HG03097 (cell line): ENCODE data around the gene PROB1.
"Not testable (repeated sequence)": the region's sequence is repeated elsewhere in the genome, so short reads cannot be mapped to it uniquely, and the experiment has no call there.

ENCODE experiments used
- ATAC-seq: cut with Tn5 transposase; IDR thresholded peaks from one replicate; pipeline ENCODE4 v1.9.1; 2021; ENCODE audit not compliant: unreplicated experiment, low FRiP score

The PROB1 gene, protein sequence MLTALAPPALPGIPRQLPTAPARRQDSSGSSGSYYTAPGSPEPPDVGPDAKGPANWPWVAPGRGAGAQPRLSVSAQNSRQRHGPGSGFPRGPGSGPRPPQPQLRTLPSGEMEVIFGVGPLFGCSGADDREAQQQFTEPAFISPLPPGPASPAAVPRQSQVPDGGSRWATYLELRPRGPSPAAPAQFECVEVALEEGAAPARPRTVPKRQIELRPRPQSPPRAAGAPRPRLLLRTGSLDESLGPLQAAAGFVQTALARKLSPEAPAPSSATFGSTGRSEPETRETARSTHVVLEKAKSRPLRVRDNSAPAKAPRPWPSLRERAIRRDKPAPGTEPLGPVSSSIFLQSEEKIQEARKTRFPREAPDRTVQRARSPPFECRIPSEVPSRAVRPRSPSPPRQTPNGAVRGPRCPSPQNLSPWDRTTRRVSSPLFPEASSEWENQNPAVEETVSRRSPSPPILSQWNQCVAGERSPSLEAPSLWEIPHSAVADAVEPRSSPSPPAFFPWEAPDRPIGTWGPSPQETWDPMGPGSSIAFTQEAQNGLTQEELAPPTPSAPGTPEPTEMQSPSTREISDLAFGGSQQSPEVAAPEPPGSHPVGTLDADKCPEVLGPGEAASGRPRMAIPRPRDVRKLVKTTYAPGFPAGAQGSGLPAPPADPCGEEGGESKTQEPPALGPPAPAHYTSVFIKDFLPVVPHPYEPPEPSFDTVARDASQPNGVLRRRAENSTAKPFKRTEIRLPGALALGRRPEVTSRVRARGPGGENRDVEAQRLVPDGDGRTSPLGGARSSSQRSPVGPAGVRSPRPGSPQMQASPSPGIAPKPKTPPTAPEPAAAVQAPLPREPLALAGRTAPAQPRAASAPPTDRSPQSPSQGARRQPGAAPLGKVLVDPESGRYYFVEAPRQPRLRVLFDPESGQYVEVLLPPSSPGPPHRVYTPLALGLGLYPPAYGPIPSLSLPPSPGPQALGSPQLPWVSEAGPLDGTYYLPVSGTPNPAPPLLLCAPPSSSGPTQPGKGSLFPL

DNA sequence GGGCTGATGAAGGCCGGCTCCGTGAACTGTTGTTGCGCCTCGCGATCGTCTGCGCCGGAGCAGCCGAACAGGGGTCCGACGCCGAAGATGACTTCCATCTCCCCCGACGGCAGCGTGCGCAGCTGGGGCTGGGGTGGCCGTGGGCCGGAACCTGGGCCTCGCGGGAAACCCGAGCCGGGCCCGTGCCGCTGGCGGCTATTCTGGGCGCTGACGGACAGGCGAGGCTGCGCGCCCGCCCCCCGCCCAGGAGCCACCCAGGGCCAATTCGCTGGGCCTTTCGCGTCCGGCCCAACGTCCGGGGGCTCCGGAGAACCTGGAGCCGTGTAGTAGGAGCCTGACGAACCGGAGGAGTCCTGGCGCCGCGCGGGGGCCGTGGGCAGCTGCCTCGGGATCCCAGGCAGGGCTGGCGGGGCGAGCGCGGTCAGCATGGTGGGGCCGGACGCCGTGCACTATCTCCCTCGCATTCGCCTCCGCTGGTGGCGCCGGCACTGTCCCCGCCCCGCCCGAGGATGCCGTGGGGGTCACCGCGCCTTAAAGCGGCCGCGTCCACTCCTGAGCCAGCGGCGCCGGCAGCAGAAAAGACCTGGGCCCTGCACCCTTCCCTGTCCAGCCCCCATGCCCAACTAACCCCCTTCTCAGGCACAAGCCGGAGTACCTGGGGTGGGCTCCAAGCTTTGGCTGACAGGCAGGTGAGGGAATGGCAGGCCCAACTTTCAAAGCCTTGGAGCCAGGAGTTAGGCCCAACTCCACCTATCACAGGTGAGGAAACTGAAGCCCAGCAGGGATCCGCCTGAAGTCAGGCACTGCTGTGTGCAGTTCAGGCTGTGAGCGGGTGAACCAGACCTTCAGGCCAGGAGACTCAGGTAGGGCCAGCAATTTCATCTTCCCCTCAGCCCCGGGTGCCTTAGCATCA is at the start of gene PROB1:
Gene PROB1 (minus strand): TSS at position 451 of the 913 bp plus-strand sequence. CDS start 23 bp downstream, at position 428.
- ATAC-seq = no peak

DNA sequence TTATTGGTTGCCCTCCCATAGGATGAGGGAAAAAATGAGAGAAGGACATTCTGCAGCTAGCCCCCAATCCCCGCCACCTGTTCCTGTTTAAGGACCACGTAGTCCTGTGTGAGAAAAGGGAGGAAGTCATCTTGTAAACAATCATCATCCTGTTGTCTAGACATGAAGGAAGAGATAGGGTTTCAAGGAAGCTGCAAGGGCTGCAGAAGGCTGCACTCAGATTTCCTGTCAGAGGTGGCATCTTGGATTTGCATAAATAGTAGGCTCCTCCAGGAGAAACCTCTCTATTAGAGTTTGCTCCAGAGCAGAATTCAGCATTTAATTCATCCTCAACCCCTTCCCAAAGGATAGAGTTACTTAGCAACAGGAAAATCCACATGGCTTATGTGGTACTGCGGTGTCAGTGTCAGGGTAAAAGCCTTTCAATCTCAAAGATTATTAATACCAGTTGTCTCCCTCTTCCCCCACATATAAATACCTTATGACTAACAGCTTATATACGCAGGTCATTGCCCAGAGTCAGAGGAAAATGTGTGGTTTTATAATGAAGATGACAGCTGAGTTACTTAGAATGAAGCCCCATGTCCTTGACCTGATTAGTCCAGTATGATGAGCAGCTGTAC is 49.0 kb upstream of the PROB1 start:
- no peak for ATAC-seq

DNA sequence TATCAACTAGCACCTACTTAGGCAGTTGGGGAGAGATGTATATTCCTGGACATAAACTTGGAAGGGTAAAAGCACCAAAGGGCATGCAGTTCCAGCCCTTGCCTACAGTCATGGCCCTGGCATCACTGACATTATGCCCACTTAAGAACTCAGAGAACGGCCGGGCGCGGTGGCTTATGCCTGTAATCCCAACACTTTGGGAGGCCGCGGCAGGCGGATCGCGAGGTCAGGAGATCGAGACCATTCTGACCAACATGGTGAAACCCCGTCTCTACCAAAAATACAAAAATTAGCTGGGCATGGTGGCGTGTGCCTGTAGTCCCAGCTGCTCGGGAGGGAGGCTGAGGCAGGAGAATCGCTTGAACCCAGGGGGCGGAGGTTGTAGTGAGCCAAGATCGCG is 45.5 kb upstream of the PROB1 start:
- not testable (repeated sequence) for ATAC-seq

DNA sequence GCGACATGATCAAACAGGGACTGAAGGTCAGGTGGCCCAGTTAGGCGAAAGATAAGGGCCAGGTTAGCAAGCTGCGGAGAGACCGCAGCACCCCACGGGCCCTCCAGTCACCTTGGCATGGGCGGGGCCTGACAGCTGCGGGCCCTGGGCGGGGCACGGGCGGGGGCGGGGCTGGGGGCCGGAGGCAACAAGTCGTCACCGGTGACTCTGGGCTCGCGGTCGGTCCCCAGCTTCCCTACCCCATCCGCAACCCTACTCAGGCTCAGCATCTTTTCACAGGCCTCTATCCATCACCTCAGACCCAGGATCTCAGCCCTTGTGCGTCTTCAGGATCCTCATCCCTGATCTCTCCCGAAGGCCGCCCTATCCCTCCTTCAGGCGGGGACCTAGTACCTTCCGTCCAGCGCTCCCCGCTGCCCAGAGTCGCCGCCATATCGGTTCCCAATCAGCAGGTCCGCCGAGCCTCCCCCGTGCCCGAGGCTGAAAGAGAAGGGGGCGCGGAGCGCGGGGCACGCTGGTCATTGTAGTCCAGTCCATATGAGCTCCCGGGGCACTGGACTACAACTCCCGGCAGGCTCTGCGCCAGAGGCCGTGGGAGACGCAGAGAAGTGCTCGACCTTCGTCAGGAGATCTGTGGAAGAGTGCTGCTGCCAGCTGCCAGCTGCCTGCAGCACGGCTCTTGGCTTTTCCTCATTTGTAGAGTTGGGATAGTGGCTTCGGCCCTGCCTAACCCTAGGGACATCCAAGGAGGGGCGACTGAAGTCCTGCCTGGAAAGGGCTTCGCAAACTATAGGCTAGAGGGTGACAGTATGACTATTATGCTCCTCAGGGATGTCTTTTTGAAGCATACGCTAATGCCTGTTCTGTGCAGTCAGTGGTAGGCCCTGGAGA is 44.4 kb upstream of the PROB1 start, which contains the start of gene DNAJC18:
Gene DNAJC18 (minus strand): TSS at position 513 of the 891 bp plus-strand sequence. CDS start 80 bp downstream, at position 433.
- ATAC-seq = peak; percentile 82

DNA sequence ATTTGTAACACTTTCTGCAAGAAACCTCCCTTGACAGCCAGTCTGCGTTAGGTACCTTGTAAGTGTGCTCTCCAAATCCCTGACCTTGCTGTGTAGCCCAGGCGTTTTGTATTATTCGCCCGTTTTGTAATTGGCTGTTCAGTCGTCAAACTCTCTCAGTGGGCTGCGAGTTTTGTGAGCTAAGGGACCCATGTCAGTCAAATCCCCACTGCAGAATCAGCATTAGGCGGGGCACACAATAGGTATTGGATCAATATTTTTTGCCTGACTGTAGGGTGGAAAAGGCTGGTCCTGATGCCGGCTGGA is 43.8 kb upstream of the PROB1 start:
- ATAC-seq = no peak

DNA sequence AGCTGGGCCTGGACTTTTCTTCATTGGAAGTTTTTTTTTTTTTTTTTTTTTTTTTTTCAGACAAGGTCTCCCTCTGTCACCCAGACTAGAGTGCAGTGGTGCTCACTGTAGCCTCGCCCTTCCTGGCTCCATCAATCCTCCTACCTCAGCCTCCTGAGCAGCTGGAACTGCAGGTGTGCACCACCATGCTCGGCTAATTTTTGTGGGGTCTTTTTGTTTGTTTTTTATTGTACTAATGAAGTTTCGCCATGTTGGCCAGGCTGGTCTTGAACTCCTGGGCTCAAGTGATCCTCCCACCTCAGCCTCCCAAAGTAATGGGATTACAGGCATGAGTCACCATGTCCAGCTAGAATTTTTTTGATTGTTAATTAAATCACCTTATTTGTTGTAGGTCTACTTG is 40.8 kb upstream of the PROB1 start:
- no peak for ATAC-seq

DNA sequence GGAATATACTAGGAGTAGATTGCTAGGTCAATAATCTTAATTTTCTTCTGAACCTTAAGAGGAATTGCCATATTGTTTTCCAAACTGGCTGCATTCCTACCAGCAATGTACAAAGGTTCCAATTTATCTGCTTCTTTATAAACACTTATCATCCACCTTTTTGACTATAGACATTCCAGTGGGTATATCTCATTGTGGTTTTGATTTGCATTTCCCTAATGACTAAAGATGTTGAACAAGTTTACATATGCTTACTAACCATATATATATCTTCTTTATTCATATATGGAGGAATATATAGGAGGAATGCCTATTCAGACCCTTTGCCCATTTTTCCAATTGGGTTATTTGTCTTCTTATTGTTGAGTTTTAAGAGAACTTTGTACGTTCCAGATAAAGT is 36.8 kb upstream of the PROB1 start:
- no peak for ATAC-seq

DNA sequence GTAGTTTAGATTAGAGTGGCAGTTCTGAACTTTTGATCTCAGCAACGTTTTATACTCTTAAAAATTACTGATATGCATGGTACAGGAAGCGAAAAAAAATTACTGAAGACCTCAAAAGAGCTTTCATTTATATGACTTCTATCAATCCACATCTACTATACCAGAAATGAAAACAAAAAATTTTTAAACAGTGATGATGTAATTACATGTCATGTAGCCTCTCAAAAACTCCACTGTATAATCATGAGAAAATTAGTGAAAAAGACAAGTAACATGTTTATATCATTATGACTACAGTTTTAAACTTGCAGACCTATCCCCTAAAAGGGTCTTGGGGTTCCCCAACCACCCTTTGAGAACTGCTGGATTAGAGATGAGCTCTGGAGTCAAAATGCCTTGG is 35.1 kb upstream of the PROB1 start:
- no peak for ATAC-seq

DNA sequence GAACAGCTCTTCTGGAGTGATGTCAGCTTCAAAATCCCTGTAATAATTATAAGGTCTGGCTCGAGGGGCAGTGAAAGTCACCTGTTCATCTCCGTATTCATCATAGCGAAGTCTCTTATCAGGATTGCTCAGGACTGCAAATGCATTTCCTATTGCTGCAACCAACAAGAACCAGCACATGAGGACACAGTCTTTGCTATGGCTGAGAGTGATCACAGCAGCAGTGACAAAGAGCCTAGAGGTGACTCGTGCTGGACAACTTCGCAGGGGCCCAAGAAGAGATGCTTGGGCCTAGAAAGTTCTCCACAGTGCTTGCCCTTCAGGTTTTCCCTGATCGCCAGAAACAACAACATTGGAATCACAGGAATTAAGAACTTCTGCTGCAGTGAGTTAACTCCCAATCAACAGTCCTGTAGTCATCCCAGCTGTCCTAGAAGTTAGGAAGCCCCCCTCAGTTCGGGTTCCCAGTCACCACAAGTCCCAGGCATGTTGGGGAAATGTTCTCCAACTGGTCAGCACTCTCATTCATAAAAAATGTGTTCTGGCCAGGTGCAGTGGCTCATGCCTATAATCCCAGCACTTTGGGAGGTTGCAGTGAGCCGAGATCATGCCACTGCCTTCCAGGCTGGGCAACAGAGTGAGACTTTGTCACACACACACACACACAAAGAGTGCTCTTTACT is 31.4 kb upstream of the PROB1 start:
- ATAC-seq = no peak

DNA sequence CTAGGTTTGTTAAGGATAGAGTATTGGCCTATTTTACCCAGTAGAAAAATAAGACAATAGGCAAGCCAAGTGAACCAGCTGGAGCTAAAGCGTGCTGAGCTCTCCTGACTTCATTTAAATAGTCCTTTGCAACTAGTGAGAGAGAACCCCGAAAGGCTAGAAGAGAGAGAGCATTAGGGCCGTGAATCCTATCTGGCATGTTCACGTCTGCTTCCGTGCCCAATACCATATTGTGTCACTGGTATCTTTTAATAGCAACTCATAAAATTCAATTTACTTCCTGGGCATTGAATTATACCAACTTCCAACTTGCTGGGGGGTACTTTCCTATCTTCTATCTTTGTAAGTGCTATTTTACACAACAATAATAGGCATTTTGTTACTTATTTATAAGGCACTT is 30.6 kb upstream of the PROB1 start:
- no peak for ATAC-seq

DNA sequence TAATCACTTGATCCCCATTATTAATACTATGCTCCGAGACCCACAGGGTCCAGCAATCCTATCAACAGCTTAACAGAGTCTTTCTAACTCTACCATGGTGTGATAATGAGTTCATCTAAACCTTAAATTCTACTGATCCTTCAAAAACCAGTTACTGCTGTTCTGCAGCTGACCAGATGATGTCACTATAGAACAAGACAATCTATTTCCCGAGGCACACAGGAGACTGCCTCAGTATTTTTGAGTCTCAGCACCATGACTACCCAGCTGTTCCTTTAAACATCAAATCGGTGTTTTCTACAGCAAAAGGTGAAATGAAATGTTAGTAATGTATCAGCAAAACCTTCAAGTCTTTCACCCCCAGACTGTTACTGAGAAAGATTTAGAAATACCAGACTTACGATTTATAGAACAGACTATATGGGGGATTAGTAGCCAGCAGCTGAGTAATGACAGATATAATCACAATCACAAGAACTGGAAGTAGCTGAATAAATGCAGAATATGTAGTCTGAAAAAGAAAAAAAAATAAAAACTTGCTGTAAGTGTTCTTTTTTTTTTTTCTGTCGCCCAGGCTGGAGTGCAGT is 27.5 kb upstream of the PROB1 start:
- no peak for ATAC-seq

DNA sequence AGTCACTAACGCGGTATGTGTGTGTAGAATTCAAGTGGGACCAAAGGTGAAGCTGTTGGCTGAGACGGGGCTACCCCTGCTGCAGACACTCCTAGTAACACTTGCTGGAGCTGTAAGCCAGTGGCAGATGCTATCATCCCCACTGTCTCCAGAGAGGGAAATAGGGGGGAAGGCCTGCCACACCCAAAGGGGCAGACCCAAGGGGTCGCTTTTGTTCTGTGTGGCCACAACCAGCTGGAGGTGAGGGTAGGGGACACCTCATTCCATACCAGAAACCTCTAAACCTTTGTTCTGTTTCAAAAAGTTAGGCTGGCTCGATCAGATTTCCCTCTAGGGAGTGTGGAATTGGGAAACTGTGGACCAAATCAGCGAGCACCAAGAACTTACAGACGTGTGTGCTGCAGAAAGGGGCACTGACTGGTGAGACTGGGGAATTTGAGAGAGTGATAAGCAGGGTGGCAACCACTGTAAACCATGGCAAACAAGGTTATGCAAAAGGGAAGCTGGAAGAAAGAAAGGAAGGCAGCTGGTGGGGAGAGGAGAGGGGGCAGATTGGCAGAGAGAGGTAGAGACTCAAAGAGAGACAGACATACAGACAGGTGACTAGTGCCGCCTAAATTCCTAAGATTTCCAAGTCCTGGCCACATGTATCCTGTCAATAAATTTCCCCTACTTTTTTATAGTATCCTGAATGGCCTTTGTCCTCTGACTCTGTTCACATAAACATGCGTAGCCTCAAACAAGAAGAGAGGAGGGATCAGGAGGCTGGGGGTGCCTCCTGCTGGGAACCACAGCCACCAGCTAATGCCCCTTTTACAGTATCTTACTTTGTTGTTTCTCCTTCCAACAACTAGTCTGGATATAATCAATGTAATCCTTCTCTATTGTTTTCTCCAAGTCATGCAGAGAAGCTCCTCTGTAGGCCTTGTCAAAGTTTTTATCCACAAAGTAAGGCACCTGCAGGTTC is 24.6 kb upstream of the PROB1 start:
- no peak for ATAC-seq

DNA sequence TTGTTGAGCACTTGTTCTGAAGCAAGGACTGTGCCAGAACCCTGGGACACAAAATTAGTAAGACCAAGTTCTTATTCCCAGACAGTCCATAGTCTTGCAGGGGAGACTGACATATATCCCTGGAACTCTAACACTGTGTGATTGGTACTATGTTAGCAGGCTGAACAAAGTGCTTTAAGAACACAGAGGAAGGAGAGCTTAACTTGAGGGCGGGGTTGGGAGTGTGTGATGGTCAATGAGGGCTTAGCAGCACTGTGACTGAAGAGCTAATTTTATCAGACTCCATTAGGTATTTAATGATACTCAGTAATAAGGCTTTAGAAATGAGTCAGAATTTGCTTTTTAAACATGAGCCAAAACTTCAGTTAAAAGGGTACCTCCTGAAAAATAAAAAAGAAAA is 23.9 kb upstream of the PROB1 start:
- ATAC-seq = no peak

DNA sequence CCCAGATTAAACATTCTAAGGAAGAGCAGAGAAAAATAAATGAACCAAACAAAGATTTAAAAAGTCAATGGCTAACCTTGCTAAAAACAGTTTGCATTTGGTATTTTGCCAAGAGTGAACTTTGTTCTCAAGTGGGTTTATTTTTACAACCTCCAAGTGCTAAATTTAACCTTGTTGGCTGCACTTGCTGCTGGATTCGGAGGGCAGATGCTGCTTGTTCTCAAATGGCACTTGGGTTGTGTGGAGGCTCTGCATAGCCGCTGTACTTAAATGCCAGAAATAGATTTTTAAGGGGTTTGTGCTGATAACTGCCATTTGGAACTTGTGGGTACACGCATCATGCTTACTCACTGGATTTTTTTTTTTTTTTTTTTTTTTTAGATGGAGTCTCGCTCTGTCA is 22.3 kb upstream of the PROB1 start:
- ATAC-seq = no peak

DNA sequence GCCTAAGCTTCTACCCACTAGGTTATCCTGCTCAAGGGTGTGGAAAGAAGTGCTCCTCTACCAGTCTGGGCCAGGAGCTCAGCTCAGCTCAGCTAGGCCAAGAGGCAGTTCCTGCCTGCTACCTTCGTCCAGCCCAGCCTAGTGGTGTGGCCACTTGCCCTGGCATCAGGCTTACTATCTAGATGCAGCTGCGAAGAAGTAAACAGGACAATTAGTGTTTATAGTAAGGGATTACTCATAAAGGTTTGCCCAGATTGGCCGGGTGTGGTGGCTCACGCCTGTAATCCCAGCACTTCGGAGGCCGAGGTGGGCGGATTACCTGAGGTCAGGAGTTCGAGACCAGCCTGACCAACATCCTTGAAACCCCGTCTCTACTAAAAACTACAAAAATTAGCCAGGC is 21.7 kb upstream of the PROB1 start:
- ATAC-seq = no peak

DNA sequence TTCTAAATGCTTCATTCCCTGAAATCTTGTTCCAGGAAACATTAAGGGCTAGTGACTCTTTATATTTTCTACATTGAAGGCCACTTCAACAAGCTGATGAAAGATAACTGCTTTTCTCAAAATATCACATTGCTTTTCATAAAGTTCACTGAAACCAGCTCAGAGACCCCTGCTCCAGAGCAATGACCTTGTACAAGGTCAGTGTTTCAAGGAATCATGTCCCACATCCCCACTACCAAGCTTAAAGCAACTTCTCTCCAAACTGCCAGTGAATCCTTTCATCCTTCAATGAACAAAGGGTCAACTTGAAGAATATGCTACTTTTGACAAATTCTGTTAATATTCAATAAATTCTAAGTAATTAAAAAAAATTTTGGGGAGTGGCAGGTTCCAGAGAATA is 21.0 kb upstream of the PROB1 start:
- ATAC-seq = no peak
